HG03354 (cell line): ENCODE results near the gene ZCRB1.
"Not testable (repeated sequence)": the region's sequence is repeated elsewhere in the genome, so short reads cannot be mapped to it uniquely, and the experiment has no call there.

Experiments
- ATAC-seq: cut with Tn5 transposase; IDR thresholded peaks from one replicate; pipeline ENCODE4 v1.9.1; 2021; ENCODE audit warnings: mild to moderate bottlenecking; ENCODE audit not compliant: unreplicated experiment, poor library complexity, severe bottlenecking

ZCRB1 gene

DNA sequence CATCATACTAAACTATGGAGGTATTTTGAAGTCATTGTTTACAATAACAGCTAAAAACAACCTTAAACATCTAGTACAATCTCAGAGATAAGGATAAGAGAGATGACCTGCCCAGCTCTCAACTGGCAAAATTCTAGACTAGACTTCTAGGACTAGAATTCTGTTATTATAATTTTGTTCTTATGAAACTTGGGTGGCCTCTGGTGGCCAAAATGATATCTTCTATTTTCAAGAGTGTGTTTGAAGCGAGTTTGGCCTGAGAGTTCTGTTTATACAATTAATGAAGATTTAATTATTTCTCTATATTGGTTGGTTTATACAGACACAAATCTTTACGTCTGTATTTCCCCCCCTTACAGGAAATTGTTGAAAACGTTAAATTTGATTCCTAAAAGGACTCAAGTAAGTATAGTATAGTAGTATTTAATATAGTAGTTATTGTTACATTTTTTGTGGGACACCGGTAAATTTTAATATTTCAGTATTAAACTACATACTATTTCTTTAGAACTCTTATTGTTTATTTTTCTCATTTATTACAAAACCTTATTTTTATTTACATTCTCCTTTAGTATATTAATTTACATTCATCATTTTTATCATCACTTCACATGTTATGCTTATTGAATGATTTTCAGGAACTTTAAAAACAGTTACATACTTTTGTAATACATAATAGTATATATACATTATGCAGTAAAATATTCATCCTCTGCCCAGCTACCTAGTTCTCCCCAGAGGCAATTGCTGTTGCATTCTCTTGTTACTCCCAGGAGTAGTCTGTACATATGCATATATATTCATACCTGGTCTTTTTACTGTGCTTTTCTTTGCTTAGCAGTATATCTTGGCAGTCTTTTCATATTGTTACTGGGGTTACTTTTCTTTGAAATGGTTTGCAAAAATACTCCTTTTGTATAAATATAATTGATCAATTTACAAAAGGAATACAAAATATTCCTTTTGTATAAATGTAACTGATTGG is 6.7 kb upstream of the ZCRB1 start:
- ATAC-seq, result peak; percentile 82

DNA sequence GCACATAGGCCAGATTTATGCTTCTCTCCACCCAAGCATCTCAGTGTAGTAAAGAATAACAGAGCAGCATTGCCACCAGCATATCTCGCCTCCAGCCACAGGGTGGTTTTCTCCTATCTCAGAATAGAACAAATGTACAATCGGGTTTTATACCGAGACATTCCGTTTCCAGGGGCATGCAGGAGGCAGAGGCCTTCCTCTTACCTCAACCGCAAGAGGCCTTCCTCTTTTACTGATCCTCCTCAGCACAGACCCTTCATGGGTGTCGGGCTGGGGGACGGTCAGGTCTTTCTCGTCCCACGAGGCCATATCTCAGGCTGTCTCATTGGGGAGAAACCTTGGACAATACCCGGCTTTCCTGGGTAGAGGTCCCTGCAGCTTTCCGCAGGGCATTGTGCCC is 4.2 kb upstream of the ZCRB1 start:
- not testable (repeated sequence) for ATAC-seq

DNA sequence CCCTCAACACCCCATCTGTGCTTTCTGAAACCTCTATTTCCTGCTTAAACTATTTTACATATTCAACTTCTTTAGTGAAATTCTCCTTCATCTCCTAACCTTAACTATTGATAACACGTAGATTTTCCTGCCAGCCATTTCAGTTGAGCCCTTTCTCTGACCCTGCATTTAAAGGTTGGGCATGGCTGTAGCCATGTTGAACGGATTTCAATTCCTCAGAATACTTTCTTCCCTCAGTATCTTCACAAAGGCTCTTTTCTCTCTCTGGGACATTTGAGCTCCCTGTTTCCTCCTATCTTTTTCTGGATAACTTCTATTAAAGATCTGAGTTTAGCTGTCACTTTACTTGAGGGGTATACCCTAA is 1.3 kb upstream of the ZCRB1 start:
- ATAC-seq, result no peak

DNA sequence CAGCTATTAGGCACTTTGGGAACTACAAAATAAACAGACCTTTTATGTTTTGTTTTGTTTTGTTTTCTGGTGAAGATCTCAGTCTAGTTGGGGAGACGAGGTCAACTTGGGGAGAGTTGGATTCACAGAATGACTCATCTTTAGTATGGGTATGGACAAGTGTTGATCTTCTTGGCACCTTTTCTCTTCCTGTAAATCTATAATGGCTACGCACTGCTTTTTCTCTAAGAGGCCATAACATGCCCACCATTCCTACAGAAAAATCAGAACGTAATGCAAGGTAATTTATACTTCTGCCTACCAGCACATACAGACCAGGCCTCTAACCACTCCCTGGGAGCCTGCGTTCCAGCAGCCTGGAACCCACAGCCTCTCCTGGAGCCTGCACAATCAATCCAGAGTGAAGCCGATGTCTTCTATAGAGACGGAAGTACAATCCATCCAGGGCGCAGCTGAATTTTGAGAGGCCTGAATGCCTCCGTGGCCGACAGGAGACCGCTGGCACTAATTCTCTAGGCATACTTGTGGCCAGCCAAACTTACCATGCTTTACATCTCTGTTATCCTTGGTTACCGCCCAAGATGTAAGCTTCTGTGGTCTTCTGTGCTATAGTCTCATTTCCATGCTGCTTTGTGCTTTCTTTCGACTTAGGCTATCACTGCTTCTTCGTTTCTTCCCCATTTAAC is 790 bp upstream of the ZCRB1 start:
- peak; percentile 27 for ATAC-seq

DNA sequence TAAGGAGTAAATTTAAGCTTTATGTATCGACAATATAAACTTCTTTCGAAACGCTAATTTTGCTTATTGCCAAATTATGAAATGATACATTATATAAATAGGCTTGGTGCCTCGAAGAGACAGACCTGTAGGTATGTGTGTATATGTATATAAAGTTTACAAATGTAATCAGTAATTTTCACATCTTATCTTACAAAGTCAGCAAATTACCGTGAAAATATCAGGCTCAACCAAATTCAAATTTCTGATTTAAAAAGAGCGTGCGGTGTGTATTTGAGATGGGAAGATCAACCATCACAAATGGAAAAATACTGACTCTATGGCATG is 605 bp downstream of the ZCRB1 start:
- ATAC-seq, result no peak

DNA sequence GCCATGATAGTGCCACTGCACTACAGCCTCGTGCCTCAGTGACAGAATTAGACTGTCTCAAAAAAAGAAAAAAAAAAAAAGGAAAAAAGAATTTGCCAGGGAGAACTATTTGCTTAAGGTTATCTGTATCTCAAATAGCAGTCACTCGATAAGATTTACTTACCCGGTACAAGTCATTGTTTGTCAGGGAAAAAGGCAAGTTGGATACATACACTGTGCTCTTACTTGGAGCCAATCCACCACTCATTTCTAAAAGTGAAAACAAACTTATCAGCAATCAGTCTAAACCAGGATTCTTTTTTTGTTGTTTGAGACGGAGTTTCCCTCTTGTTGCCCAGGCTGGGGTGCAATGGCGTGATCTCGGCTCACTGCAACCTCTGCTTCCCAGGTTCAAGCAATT is 2.0 kb downstream of the ZCRB1 start:
- no peak for ATAC-seq

DNA sequence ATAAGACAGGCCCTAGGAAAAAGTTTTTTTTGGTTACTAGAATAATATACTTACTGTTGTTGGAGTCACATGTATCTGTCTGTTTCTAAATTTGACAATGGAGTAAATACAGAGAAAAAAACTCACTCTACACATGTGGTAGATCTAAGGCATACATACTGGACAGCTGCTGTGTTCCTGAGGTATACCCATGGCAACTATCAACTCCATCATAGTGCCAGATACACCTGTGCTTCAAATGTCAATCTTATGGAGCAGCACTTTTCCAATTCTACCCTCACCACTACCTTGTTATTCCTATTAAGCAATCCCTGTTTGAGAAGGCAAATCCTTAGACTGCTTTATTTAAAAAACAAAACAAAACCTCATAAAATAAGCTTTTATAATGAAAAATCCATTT is 3.3 kb downstream of the ZCRB1 start:
- ATAC-seq, result no peak

DNA sequence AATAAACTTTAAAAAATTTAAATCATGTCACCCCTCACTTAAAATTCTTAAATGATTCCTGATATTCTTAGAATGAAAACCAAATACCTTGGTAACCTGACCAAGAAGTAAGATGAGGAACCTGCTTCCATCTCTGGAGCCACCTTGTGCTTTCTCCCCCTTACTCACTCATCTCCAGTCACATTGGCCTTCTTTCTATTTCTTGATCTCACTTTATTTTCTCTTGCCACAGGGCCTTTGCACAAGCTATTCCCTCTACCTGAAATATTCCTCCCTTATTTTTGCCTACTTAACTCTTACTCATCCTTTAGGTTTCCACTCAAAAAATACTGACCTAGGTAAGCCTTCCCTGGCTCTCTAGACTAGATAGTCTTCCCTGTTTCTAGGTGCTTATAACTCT is 5.1 kb downstream of the ZCRB1 start:
- no peak for ATAC-seq

DNA sequence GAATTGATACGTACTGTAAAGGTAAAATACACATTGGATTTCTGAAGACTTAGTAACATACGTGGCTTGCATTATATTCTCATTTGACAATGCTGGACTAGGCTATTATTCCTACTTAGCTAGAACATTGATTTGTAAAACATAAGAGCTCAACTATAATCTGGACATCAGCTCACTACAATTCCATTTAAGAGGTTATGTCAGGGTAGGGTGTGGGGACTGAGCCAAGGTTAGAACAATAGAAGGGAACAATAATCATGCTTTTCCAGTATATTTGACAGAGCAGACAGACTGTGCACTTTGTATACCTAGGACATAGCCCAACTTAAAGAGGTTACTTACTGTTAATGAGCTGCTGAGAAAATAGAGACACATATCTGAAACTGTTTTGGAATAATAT is 10.8 kb downstream of the ZCRB1 start:
- no peak for ATAC-seq

DNA sequence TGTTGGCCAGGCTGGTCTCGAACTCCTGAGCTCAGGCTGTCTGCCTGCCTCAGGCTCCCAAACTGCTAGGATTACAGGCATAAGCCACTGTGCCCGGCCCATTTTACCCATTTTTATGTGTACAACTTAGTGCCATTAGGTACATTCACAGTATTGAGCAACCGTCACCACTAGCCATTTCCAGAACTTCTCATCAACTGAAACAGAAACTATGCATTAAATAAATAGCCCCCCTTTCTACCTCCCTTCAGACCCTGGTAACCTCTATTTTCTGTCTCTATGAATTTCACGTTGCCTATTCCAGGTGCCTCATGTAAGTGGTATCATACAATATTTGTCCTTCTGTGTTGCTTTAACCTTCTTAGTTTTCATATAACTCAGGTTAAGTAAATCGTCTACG is 15.9 kb downstream of the ZCRB1 start:
- ATAC-seq, result no peak

DNA sequence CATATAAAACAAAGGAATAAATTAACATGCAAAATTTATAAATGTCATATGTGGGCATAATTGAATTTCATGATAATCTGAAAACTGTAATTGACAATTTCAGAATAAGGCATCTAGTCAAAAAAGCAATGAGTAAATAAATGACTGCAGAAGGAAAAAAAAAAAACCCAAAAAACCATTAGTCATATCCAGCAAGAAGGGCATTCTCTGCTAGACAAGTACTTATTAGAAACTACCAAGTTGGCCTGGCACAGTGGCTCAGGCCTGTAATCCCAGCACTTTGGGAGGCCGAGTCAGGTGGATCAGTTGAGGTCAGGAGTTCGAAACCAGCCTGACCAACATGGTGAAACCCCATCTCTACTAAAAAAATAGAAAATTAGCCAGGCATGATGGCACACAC is 17.5 kb downstream of the ZCRB1 start:
- ATAC-seq, result no peak

DNA sequence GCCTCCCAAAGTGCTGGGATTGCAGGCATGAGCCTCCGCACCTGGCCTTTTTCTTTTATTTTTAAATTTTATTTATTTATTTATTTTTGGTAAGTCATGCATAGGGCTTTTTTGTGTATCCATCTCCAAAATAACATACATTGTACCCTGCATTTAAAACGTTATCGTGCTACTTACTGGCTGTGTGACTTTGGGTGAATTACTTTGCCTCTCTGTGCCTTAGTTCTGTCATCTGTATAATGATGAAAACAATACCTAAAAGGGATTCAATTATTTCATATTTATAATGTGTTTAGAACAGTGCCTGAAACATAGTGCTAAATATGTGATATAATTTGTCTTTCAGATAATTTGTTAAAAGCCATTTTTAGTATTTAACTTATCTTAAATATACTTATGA is 19.6 kb downstream of the ZCRB1 start:
- ATAC-seq, result no peak

DNA sequence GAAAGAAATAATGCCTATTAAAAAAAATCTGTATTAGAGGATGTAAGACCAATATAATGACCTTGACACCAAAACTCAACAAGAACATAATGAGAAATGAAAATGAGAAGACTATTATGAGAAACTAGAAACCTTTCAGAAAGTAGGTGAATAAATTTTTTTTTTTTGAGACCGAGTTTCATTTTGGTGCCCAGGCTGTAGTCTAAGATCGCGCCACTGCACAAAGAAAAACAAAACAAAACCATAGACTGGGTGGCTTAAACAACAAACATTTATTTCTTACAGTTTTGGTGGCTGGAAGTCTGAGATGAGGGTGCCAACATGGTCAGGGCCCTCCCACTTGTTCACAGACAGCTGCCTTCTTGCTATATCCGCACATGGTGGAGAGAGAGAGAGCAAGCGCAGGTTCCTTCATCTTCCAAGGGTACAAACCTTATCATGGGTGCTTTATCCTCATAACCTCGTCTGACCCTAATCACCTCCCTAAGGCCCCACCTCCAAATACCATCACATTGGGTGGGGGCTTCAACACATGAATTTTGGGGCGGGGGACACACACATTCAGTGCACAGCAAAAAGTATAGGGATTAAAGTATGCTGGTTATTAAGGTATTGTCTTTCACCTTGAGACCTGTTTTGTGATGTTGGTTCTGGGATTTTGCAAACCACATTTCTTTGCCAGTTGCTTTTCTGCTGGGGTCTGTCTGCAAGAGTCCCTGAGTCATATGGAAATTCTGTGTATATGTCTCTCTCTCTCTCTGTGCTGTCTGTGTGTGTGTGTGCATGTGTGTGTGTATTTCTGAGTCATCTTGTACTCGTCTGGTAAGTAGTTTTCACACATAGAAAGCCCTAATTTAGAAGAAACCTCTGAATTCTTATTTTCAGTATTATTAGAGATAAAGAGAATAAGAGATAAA is 26.2 kb downstream of the ZCRB1 start:
- peak; percentile 83 for ATAC-seq

DNA sequence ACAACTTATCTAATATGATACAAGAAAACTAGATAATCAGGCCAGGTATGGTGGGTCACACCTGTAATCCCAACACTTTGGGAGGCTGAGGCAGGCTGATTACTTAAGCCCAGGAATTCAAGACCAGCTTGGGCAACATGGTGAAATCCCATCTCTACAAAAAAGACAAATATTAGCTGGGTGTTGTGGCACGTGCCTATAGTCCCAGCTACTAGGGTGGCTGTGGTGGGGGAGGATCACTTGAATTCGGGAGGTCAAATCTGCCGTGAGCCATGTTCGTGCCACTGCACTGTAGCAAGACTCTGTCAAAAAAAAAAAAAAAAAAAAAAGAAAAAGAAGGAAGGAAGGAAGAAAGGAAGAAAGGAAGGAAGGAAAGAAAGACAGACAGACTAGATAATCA is 27.0 kb downstream of the ZCRB1 start:
- no peak for ATAC-seq

DNA sequence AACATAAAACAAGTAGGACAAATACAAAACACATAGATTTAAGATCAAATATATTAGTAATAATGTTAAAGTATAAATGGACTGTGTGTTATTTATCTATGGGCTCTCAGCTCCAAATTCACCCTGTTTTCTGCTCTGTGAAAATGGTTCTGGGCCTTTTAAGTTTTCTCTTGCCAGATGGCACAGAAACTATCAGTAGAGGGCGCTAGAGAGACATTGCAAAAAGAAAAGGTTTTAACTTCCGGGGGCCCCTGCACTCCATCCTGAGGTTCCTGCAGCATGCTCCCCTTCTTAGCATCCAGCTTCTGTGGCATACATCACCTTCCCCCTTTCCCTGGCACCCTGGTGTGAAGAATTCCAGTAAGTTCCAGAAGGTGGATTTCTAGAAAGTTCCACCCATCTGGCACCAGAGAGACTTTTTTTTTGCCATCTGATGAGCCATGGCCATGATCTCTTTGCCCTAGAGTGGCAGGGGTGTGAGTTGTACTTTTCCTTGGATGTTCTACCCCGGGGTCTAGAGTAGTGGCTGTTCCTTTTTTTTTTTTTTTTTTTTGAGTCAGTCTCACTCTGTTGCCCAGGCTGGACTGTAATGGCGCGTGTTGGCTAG is 29.3 kb downstream of the ZCRB1 start:
- ATAC-seq, result no peak

DNA sequence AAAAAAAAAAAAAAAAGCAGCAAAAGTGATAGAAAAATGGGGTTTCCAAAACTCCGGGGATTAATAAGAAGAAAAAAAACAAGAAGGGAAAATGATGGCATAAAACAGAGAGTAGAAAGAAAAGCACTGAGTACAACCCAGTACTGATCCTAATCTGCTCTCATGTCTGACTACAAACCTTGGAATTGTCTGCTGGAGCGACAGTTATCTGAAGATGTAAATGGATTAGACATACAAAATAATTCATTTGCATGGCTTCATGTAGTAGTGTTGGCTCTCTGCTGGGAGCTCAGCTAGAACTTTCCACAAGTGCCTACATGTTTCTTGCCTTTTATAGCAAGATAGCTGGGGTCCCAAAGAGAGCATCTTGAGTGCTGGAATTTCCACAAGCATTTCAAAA is 34.2 kb downstream of the ZCRB1 start:
- no peak for ATAC-seq

DNA sequence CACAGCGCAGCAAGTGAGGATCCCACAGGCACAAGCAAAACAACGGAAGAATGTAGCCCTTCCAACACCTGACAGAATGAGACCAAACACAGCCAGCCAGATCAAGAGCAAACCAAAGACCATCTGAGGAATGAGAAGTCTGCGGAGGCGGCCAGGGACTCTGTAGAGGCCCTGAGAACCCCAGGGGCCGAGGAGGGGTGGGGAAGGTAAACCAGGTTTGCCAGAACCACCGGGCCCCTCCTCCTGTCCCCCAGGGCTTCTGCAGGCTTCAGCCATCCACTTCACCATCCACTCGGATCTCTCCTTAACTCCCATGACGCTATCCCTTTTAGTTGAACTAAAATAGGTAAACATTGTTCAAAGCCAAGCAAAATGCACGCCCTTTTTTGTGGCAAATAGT is 37.4 kb downstream of the ZCRB1 start:
- ATAC-seq, result no peak

DNA sequence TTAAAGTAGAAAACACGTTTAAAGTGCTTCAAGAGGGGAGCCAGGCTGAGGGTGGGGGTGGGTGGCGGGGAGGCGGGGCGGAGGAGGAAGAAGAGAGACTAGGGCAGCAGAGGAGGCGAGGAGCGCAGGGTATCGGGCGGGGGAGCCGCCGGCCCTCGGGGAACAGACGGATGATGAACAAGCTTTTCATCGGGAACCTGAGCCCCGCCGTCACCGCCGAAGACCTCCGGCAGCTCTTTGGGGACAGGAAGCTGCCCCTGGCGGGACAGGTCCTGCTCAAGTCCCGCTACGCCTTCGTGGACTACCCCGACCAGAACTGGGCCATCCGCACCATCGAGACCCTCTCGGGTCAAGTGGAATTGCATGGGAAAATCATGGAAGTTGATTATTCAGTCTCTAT is 39.2 kb downstream of the ZCRB1 start:
- ATAC-seq, result no peak

DNA sequence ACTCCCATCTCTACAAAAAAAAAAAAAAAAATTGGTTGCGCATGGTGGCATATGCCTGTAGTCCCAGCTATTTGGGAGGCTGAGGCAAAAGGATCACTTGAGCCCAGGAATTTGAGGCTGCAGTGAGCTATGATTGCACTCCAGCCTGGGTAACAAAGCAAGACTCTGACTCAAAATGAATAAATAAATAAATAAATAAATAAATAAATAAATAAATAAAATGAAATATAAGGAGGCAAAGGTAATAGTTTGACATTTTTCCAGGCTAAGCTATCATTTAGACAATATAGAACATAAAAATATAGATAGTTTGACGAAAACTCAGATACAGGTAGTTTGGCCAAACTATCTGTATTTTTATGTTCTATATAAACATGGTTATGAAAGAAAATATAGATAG is 40.5 kb downstream of the ZCRB1 start:
- no peak for ATAC-seq

DNA sequence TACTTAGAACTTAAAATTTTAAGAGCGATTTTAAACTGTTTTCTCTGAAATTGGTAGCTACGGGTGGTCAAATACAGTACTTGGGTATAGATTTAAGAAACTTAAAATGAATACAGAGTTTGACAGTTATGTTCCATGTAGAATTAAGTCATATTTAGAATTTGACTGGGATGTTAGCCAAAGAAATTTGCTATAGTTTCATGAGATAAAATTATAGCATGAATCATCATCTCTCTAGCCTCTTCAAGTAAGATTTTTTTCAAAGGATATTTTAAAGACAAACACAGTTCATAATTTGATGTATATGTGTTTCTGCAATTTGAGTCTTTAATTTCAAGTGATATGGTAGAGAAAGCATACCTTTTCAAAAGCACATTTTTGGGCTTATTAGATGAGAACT is 41.0 kb downstream of the ZCRB1 start:
- no peak for ATAC-seq
